Urothelium cell line (cell line): ENCODE data around the gene ELAPOR1.

Source experiments
- DNase-seq: peaks from one replicate; pipeline ENCODE4 v3.0.0; 2011; ENCODE audit warnings: low spot score, mixed read lengths
- FAIRE-seq: peaks from 2 replicates; lab custom pipeline; 2011; peaks lifted over from hg19 to GRCh38; lab: Jason Lieb, UNC

ELAPOR1 gene

DNA sequence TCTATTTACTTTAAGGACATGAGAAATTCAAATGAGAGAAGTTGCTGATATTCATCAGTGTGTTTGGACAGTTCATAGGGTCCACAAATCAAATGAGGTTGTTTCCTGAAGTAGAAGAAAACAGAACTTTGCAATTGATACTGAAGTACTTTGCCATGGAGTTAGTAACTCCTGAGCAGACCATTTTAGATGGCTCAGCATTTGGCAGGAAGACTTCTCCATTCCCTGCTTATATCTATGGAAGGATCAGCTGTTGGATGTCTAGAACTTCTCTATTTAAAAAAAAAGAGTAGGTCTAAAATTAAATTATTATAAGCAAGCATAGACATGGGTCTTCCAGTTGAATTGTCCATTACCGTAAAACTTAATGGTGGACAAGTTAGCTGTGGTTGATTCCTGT is 18.3 kb upstream of the ELAPOR1 start:
- DNase-seq, result no peak
- no peak for FAIRE-seq

DNA sequence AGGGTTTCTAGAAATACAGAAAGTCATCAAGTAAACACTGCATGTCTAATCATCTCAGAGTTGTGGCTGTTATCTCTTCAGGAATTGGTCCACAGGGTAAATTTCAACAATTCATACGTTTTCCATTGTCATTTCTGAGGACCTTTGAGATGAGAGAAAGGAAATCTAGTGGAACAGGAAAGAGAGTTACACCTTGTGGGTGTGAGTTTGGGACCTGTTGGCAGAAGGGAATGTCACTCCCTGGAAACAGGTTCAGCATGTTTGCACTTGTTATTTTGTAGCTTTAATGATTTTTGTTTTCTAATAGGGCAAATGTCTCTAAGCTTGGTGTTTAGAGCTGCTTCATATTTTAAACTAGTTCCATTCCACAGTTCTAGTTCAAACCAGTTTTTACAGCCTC is 17.8 kb upstream of the ELAPOR1 start:
- DNase-seq (no peak), FAIRE-seq (no peak)

DNA sequence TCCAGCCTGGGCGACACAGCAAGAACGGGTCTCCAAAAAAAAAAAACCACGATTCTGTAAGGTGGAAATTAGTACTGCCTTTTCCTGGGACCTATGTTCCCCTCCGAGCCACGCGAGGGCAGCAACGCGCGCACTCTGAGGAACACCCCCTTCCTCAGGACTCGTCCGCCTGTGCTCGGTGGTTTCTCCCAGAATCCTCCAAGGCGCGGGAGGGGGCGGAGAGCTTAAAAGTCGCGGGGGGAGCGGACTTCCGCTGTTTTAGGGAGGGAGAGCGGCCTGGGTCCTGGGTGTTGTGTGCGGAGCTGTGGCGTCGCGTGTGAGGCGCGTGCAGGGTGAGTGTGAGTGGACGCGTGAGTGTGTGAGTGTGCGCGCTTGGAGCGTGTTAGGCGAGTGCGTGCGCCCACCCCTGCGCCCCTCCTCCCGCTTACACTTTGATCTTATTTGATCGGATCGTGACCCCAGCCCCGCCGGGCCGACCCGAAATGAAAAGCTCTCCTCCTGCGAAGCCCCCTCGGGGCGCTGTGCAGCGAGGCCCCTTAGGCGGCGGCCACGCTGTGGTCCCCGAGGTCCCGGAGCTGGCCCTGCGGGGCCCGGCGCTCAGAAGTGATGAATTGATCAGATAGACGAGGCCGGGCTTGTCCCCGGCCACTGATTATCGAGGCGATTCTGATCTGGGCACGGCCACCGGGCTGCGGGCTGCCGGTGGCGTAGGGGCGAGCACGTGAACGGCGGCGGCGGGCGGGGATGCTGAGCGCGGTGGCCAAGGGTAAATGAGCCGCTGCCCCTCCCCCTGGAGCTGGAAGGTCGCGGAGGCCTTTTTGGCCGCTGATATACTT is 13.8 kb upstream of the ELAPOR1 start:
- peak; percentile 98 for DNase-seq
- peak; percentile 66 for FAIRE-seq

DNA sequence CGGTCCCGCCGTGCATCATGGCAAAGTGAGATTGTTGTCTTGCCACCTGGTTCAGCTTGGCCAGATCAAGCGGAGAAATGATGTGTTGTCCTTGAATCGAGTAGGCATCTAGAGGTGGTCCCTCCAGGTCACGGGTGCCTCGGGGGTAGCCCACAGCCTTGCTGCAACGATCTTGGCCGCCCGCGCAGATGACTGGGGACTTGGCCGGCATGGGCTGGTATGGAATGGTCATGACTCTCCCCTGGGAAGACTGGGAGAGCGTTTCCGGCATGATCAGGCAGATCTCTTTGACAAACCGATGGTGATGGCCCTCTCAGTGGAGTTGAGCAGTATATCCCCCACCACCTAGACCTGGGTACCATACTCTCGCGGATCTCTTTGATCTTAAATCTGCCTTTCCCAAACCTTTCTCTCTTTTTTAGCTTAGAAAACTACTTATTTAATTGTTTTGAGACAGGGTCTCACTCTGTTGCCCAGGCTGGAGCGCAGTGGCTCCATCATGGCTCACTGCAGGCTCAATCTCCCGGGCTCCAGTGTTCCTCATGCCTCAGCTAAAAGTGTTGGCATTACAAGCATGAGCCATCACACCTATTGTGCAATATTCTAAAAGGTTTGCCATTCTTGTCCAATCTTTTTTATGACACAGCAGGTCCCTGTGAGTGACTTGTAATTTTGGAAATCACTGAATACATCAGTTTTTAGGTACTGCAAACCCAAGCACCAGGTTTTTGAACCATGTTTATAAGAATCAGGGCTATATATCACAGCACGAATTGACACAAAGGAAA is 9.4 kb upstream of the ELAPOR1 start:
- FAIRE-seq (peak; percentile 52), DNase-seq (no peak)

DNA sequence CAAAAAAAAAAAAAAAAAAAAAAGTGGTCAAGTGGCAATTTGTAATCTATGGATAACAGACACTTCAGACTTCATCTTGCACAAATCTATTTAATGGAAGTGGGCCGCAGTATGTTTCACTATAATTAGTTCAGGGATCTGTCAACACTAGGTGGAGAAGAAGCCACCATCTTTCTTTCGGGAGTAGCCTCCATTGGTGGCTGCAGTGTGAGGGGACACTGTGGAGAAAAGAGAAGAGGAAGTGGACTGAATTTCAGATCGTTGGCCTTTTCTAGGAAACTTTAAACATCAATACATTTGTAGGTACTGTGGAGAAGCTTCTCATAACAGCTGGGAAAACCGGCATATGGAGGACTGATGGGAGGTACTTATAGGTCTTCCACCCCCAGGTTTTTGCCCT is 8.0 kb upstream of the ELAPOR1 start:
- FAIRE-seq (no peak), DNase-seq (no peak)

DNA sequence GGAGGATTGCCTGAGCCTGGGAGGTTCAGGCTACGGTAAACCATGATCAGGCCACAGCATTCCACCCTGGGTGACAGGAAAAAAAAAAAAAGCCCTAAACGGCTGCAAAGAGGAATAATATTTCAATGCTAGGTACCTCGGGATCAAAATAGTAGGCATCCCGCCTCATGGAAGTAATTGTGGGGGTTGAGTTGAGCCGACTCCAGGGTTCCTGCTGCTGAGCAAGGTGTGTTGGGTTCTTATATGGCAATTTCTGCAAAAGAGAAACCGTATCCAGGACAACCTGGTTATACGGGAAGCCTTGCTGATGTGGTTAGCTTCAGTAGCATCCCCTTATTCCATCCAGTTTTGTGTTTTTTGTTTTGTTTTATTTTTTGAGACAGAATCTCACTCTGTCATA is 6.1 kb upstream of the ELAPOR1 start:
- no peak for FAIRE-seq
- DNase-seq, result no peak

DNA sequence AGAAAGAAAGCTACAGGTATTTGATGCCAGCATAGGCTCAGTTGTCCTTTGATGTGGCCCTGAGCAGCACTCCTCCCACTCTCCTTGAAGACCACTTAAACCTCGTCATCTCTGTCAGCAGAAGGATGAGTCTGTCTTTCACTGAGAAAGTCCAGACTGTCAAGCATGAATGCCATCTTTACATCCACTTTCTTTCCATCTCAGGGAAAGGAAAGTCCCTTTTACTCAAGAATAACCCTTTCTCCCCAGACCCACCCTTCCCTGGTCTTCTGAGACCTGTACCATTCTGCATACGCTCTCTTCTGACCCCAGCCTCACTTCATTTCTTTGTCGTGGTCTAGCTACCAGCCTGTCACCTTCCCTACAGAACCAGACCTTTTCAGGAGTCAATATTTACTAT is 4.0 kb upstream of the ELAPOR1 start:
- FAIRE-seq, result no peak
- DNase-seq, result no peak

DNA sequence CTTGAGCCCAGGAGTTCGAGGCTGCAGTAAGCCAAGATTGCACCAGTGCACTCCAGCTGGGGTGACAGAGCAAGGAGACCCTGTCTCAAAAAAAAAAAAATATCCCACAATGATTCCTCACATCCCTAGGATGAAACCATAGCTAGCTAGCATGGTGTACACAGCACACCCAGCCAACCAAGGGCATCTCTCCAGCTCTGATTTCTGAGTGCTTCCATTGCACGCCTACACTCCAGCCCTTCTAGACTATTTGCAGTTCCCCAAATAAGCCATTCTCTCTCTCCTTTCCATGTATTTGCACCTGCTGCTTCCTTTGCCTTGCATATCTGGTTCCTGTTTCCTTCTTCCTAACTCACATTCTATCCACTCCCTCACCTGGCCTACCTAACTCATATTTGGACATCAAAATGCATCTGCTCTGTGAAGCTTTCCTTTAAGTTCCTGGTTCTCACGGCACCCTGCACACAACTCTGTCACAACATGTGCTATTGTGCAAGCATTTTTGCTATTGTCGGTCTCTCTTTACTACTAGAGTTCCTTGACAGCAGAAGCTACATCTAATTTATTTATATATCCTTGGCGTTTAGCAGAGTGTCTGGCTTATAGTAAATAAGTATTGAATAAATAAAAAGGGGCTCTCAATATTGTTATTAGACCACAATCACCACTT is 2.4 kb upstream of the ELAPOR1 start:
- no peak for DNase-seq
- FAIRE-seq, result no peak

DNA sequence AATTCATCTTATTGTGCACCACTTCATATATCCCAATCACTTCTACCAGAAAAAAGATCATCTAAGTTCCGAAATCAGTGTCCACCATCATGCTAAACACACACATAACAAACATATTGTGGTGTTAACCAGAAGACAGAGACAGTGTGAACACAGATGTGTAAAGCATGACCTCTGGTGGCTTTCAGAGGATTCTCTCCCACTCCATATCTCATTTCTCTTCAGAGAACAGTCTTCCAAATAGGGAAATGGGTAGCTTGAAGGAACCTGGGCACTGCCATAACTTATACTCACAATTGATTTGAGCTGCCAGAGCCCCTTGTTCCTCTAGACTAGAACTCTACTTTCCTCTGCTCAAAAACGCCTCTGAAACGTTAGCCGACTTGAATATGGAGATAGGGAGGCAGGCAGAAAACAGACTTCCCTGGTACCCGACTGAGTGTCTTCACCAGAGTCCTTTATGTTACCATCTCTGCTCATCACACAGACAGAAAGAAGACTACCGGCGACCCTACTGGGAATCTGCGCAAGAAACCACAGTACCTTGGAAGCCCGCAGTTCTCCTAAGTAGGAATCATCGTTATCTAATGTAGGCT is 1.8 kb upstream of the ELAPOR1 start:
- FAIRE-seq, result no peak
- peak; percentile 46 for DNase-seq

DNA sequence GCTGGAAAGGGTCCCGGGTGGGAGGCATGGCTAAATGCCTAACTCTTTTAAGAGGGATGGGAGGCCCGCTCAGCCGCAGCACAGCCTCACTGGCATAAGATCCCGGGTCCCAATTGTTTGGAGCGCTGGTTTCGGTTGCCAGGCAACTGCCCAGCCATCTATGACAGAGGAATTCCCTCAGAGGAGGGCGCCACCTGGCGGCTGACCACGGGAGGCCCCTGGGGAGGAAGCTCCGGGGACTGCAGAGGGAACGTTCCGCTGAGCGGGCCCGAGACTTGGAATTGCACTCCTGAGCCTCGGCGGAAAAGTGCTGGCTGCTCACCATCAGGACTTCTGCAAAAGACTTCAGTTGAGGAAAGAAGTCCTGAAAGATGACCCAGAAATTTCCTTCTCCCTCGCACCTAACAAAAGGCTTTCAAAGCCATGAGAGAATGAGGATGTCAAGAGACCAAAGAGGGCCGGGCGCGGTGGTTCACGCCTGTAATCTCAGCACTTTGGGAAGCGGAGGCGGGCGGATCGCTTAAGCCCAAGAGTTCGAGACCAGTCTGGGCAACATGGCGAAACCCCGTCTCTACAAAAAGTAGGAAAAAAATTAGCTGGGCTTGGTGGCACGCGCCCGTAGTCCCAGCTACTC is 1.1 kb upstream of the ELAPOR1 start:
- DNase-seq, result peak; percentile 96

DNA sequence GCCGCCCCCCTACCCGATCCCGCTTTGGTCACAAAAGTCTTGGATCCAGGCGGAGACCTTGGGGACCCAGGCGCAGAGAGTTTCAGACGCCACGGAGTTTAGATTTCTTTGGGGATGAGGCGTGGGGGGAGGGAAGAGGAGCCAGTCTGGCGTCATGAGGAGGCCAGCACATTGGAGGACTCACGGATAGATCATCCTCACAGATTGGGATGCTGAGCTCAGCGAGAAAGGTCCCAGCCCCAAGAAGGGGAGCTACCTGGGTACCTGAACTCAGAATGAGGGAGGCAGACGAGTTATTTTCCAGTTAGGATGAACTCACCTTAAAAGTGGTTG is 393 bp downstream of the ELAPOR1 start:
- DNase-seq, result no peak
- FAIRE-seq, result no peak

More for the DNA sequence above, 1.1 kb upstream of the ELAPOR1 start:
- FAIRE-seq, result no peak

DNA sequence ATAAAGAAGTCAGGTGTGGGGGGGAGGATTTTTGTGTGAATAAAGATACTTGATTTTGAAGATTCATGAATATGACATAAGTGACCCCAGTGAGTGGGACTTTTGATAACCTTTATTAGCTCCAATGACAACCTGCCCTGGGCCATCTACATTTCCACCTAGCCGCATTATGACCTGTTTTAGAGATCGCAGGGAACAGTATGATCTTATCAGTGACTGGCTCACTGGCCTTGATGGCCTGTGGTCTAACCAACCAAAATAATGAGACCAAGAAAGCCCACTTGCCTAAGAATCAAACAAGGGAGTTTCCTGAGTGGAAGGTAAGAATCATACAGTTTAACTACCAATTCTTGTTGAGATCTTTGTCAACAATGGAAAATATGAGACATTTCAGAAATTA is 1.8 kb downstream of the ELAPOR1 start:
- no peak for FAIRE-seq
- DNase-seq, result no peak

DNA sequence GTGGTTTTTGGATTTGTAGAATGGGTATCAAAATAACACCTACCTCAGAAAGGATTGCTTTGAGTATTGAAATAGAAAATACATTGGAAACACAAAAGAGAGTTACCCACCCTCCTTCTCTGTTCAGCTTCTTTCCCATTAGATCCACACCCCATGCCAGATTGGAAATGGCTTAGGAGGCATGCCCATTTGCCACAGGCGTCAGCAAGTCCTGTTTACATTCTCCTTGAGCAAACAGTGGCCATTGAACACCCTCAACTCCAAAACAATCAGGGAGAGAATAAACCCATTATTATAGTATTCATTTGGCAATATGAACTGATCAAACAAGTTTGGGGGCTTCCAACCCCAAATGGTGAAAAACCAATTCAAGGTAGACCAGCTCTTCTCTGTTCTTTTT is 2.4 kb downstream of the ELAPOR1 start:
- DNase-seq (no peak), FAIRE-seq (no peak)

DNA sequence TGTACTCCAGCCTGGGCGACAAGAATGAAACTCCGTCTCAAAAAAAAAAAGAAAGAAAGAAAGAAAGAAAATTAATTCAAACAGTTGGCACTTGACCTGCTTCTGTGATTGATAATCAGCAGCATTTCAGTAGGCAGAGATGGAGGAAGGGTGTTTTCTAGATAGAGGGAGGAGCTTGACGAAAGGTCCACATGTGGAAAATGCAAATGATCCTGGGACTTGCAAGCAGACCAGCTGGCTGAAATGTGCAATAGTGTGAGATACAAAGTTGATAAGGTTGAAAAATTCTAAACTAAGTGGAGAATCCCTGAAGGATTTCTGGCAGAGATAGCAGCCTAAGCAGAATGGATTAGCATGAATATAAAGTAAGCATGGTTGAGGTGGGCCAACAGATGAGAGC is 4.2 kb downstream of the ELAPOR1 start:
- no peak for DNase-seq
- FAIRE-seq, result no peak

DNA sequence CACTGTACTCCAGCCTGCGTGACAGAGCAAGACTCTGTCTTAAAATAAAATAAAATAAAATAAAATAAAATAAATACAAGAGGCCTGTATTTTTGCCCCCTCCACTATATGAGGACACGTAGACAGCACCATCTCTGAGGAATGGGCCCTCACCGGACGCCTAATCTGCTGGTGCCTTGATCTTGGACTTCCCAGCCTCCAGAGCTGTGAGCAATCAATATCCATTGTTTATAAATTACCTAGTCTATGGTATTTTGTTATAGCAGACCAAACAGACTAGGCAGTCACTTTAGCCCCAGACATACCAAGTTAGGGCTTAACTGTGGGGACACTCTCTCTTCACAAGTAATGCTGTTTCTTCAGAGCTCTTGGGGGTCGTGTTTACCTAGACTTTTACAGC is 6.4 kb downstream of the ELAPOR1 start:
- no peak for DNase-seq
- no peak for FAIRE-seq

DNA sequence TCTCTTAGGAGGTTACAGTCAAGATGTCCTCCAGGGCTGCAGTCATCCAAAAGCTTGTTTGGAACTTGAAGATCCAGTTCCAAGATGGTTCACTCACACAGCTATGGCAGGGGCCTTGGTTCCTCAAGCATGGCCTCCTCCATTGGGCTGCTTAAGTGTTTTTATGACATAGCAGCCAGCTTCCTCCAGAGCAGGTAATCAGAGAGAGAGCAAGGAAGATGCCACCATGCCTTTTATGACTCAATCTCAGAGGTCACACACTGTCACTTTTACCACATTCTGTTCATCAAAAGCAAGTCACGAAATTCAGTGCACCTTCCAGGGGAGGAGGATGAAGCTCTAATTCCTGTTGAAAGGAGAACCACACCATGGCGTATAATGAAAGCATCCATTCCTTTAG is 17.1 kb downstream of the ELAPOR1 start:
- no peak for DNase-seq

DNA sequence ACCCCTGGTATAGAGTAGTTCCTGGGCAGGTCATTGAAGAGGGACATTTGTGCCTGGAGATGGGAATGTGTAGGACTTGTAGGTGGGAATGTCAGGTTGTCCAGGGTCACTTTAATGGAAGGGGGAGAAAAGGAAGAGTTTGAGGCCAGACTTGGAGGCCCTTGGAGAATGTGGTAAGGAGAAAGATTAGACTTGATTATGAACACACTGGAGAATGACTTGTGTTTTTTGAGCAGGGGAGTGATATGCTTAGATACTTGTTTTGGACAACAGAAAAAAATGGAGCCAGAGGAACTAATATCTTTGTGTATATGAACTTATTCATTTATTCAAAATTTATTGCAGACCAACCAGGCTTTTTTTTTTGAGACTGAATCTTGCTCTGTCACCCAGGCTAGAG is 17.9 kb downstream of the ELAPOR1 start:
- FAIRE-seq (no peak), DNase-seq (no peak)

More for the DNA sequence above, 17.1 kb downstream of the ELAPOR1 start:
- FAIRE-seq, result no peak

DNA sequence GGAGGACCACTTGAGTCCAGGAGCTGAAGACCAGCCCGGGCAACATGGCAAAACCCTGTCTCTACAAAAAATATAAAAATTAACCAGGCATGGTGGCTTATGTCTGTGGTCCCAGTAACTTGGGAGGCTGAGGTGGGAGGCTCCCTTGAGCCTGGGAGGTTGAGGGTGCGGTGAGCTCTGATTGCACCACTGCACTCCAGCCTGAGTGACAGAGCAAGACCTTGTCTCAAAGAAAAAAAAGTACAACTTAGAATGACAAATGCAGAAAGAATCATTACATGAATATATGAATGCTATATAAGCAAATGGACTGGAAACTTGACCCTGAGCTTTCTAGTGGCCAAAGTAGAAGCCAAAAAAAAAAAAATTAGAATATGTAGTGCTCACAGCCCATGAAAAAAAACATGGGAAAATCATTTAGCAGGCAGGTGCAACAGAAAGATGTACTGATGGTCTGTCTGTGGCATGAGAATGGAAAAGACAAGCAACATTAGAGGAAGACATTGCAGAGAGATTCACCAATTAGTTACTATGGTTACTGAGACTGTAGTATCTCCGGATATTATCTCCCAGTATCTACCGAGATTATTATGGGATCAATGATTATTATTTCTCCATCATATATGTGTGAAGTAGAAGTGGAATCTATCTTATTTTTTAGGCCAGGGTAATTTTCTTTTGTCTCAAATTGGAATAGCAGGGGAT is 19.2 kb downstream of the ELAPOR1 start:
- DNase-seq, result no peak
- no peak for FAIRE-seq

DNA sequence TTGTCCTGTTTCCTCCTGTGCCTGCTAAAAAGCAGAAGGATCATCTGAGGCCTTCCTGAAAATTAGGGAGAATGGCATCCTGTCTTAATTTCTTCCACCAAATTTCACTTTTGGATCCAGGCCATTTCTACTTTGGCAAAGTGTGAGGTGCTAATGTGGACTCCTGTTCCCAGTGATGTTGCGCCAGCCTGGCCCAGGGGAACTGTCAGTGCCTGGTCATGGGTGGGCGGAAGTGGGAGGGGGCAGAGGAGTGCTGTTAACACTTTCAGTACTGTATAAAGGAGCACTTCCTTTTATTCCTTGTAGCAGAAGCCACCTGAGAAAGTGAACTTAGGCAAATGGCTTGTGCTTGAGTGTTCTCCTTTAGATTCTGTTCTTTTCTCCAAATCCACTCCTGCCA is 19.9 kb downstream of the ELAPOR1 start:
- no peak for FAIRE-seq
- DNase-seq, result no peak

DNA sequence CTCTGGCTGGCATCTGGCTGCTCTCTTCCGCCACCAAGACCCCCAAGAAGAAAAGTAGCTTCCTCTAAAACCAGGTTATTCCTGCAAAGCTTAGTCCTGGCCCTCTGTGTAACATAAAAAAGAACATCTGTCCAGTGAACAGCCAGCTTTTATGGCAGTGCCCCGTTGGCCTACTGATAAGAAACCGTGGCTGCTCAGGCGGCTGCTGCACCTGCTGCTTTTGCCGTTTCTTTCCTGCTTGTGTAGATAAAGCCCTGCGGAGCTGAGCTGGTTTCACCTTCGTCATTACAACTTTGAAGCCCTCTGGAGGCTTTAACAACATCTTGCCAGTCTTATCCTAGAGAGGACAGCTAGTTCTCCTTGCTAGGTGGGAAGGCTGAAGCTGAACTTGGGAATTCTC is 20.5 kb downstream of the ELAPOR1 start:
- no peak for FAIRE-seq
- DNase-seq, result no peak
